Measurements from ENCODE around the gene SULT1E1. TPM values are rescaled to one million over a fixed set of nuclear protein-coding genes. Genes with fewer than 3 reads are reported as not detected.

The SULT1E1 gene
- total RNA-seq, 1 donor from 2014 or later = not detected

DNA sequence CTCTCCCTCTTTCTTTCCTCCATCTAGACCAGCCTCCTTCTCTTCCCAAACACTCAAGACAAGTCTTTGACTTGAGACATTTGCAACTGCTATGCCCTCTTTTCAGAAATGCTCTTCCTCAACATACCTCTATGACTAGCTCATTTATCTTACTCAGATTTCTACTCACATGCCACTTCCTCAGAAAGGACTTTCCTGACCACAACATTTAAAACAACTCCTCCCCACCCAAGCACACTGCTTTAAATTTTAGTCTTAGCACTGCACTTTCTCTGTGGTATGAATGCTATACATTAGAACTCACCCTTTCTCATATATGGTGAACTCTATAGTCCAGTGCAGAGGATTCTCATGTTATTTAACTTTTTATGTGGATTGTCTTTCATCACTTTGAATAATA is 28.4 kb upstream of the SULT1E1 start:
- Histone ChIP-seq H3K4me2 (no peak overlapping the region), H3K36me3 (no peaks in the 10 kb centered on the region), H3K4me1 (no peaks in the 10 kb centered on the region), H3K79me2 (ENCODE audit: low read depth) (no peaks in the 10 kb centered on the region), H3K9me3 (ENCODE audit: low read depth) (no peaks in the 10 kb centered on the region), H3K27me3 (no peaks in the 10 kb centered on the region), H3K9ac (no peak overlapping the region), H4K20me1 (ENCODE audit: low read depth) (no peaks in the 10 kb centered on the region), H2AFZ (replicated peaks) (peak overlapping the region; percentile 17), H3K4me3 (no peak overlapping the region), H3F3A (ENCODE audit: low read depth) (no peaks in the 10 kb centered on the region), H3K27ac (no peak overlapping the region)
- H3K27me3 Mint-ChIP-seq (ENCODE audit: insufficient read depth, low read depth) = no peaks in the 10 kb centered on the region
- no peak overlapping the region for H3K4me3 Mint-ChIP-seq
- DNase-seq (ENCODE audit: low spot score) = no peak
- H3K4me1 Mint-ChIP-seq = no peaks in the 10 kb centered on the region
- H3K9me3 Mint-ChIP-seq = peaks cover 8% of the 10 kb centered on the region
- no peak overlapping the region for H3K27ac Mint-ChIP-seq
- no peaks in the 10 kb centered on the region for H3K36me3 Mint-ChIP-seq
- TF ChIP-seq EZH2 (IDR thresholded peaks at IDR 0.05) = no peak
- TF ChIP-seq, protein P1, sequence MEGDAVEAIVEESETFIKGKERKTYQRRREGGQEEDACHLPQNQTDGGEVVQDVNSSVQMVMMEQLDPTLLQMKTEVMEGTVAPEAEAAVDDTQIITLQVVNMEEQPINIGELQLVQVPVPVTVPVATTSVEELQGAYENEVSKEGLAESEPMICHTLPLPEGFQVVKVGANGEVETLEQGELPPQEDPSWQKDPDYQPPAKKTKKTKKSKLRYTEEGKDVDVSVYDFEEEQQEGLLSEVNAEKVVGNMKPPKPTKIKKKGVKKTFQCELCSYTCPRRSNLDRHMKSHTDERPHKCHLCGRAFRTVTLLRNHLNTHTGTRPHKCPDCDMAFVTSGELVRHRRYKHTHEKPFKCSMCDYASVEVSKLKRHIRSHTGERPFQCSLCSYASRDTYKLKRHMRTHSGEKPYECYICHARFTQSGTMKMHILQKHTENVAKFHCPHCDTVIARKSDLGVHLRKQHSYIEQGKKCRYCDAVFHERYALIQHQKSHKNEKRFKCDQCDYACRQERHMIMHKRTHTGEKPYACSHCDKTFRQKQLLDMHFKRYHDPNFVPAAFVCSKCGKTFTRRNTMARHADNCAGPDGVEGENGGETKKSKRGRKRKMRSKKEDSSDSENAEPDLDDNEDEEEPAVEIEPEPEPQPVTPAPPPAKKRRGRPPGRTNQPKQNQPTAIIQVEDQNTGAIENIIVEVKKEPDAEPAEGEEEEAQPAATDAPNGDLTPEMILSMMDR (IDR thresholded peaks at IDR 0.05) = no peak
- TF ChIP-seq EZH2phosphoT487 (IDR thresholded peaks at IDR 0.05) = no peak

DNA sequence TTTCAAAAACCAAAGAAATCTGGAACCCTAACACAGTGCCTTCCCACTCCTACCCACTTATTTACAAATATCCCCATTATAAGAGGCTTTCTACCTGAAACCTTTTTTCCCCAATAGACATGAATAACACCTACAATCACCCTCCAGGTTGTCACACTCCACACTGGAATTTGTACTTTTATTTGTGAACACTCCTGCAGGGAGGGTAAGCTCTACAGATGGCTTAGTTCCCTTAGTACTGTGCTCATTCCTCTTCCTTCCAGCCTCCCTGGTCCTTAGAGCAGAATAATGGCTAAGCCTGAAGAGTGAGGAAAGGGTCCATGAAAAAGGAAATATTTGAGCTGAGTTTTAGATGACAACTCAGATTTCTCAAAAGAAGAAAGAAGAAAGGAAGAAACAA is 22.2 kb upstream of the SULT1E1 start:
- H4K20me1 ChIP-seq (ENCODE audit: low read depth) = no peaks in the 10 kb centered on the region
- H3K9me3 Mint-ChIP-seq = peaks cover 9% of the 10 kb centered on the region
- H3K36me3 Mint-ChIP-seq = no peaks in the 10 kb centered on the region
- H2AFZ ChIP-seq (replicated peaks) = no peak overlapping the region
- no peak overlapping the region for H3K4me3 Mint-ChIP-seq
- no peaks in the 10 kb centered on the region for H3K4me1 Mint-ChIP-seq
- no peak overlapping the region for H3K27ac Mint-ChIP-seq
- H3K9ac ChIP-seq = no peak overlapping the region
- H3K27ac ChIP-seq = no peak overlapping the region
- no peaks in the 10 kb centered on the region for H3K27me3 ChIP-seq
- H3K4me1 ChIP-seq = no peaks in the 10 kb centered on the region
- TF ChIP-seq EZH2phosphoT487 (IDR thresholded peaks at IDR 0.05) = no peak
- TF ChIP-seq EZH2 (IDR thresholded peaks at IDR 0.05) = no peak
- TF ChIP-seq, protein P1 (IDR thresholded peaks at IDR 0.05) = no peak
- no peaks in the 10 kb centered on the region for H3K9me3 ChIP-seq (ENCODE audit: low read depth)
- DNase-seq (ENCODE audit: low spot score) = no peak
- H3K27me3 Mint-ChIP-seq (ENCODE audit: insufficient read depth, low read depth) = peaks cover 2% of the 10 kb centered on the region
- H3K4me3 ChIP-seq = no peak overlapping the region
- H3F3A ChIP-seq (ENCODE audit: low read depth) = no peaks in the 10 kb centered on the region
- no peaks in the 10 kb centered on the region for H3K79me2 ChIP-seq (ENCODE audit: low read depth)
- no peaks in the 10 kb centered on the region for H3K36me3 ChIP-seq
- no peak overlapping the region for H3K4me2 ChIP-seq

DNA sequence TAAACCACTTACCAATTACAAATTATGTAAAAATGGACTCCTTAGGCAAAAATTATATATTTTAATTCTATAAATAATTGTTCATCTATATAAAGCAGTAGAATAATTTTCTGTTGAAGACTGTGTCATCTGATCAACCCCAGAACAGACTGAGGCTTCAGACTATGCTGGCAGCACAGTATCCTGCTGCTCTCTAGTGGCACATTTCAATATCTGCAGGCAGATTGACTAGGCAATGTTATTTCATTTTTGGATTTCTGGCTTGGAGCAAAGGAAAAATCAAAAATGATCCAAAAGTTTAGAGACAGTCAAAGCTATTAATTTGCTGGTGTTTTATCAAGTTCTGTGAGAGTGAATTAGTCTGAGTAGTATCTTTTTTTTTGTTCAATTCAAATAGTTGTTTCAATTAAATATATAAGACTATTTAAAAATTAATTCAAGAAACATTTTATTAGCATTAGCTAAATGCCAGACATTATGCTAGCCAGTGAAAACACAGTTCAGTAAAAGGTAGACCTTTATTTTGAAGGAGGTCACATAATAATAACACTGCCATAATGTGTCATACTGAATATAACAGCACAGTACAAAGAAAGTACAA is 21.3 kb upstream of the SULT1E1 start:
- Mint-ChIP-seq H3K9me3 (peaks cover 9% of the 10 kb centered on the region), H3K4me1 (no peaks in the 10 kb centered on the region), H3K36me3 (no peaks in the 10 kb centered on the region), H3K4me3 (no peak overlapping the region), H3K27me3 (ENCODE audit: insufficient read depth, low read depth) (peaks cover 2% of the 10 kb centered on the region), H3K27ac (no peak overlapping the region)
- DNase-seq (ENCODE audit: low spot score) = peak; percentile 63
- Histone ChIP-seq H3K9ac (no peak overlapping the region), H3K4me2 (no peak overlapping the region), H3K4me3 (no peak overlapping the region), H3K27me3 (no peaks in the 10 kb centered on the region), H2AFZ (replicated peaks) (no peak overlapping the region), H4K20me1 (ENCODE audit: low read depth) (no peaks in the 10 kb centered on the region), H3K36me3 (no peaks in the 10 kb centered on the region), H3K9me3 (ENCODE audit: low read depth) (no peaks in the 10 kb centered on the region), H3K27ac (no peak overlapping the region), H3K79me2 (ENCODE audit: low read depth) (no peaks in the 10 kb centered on the region), H3F3A (ENCODE audit: low read depth) (no peaks in the 10 kb centered on the region), H3K4me1 (no peaks in the 10 kb centered on the region)
- TF ChIP-seq, protein P1 (IDR thresholded peaks at IDR 0.05) = peak; percentile 88
- TF ChIP-seq EZH2phosphoT487 (IDR thresholded peaks at IDR 0.05) = no peak
